Measurements from ENCODE around the gene TUBB4B. TPM values are rescaled to one million over a fixed set of nuclear protein-coding genes. Genes with fewer than 3 reads are reported as not detected.
A peak's percentile ranks its signal among the peaks of the same experiment; 100 is the strongest.

TUBB4B gene
- polyA plus RNA-seq, 2 of the 4 experiments (the other 2 are of a cell fraction): 256 to 671 TPM

GRCh38 chr9:137247916-137248175 is 6.8 kb downstream of the TUBB4B start:
- no peaks in the 10 kb centered on the region for H3K9me3 ChIP-seq
- no peak overlapping the region for H3K27ac ChIP-seq
- POLR2A ChIA-PET: no interaction called here
- FAIRE-seq (no peak), ATAC-seq (no peak), DNase-seq (ENCODE audit: low read depth in 1 of 2, low spot score in 1 of 2) (no peak)
- TF ChIP-seq ZNF302 (CRISPR knock-in tag; IDR thresholded peaks at IDR 0.05): no peak
- no peak for TF ChIP-seq SMC3 (IDR thresholded peaks at IDR 0.05)
- TF ChIP-seq GATA3 (IDR thresholded peaks at IDR 0.05; ENCODE audit: borderline replicate concordance): no peak
- no peak for TF ChIP-seq NFE2L2 (conservative IDR thresholded peaks at IDR 0.05; ENCODE audit: low read length)
- TF ChIP-seq ATOH8 (CRISPR knock-in tag; IDR thresholded peaks at IDR 0.05; ENCODE audit: low read depth): no peak
- no peak for TF ChIP-seq CHD4 (IDR thresholded peaks at IDR 0.05; ENCODE audit: borderline replicate concordance)
- TF ChIP-seq NPAS2 (CRISPR knock-in tag; IDR thresholded peaks at IDR 0.05; ENCODE audit: borderline replicate concordance): no peak
- TF ChIP-seq MYC (IDR thresholded peaks at IDR 0.05; ENCODE audit: borderline replicate concordance, low read length): no peak
- TF ChIP-seq PBX3 (IDR thresholded peaks at IDR 0.05): no peak
- TF ChIP-seq CBX8 (IDR thresholded peaks at IDR 0.05): no peak
- no peak for TF ChIP-seq HMGXB4 (CRISPR knock-in tag; IDR thresholded peaks at IDR 0.05; ENCODE audit: borderline replicate concordance)
- TF ChIP-seq E2F6 (IDR thresholded peaks at IDR 0.05; ENCODE audit: borderline replicate concordance, low read depth): no peak
- TF ChIP-seq JUN (IDR thresholded peaks at IDR 0.05): no peak
- no peak for TF ChIP-seq JUNB (IDR thresholded peaks at IDR 0.05)
- no peak for TF ChIP-seq POLR2A (IDR thresholded peaks at IDR 0.05; ENCODE audit: low read length)
- no peak for TF ChIP-seq BCL3 (IDR thresholded peaks at IDR 0.05)
- peaks cover 14% of the 10 kb centered on the region for H3K4me1 ChIP-seq
- CTCF ChIA-PET: interaction anchor here (1.0 to 13.1 kb wide), 4 partner anchors 11 to 26 kb away, joined by 3 to 236 read pairs (median 8); partner anchors contain the start of gene NELFB
- WGBS (ENCODE audit: missing lambda C conversion rate): 94% methylated on average over 6 of the region's 6 CpGs
- no peak overlapping the region for H3K4me2 ChIP-seq
- no peak overlapping the region for H3K4me3 ChIP-seq

GRCh38 chr9:137250329-137251193 is 9.5 kb downstream of the TUBB4B start:
- H3K27ac ChIP-seq: 0 out of 6 replicates have a peak overlapping the region, but pooled peaks of 1 of the 2 experiments have one; percentile 18
- no peak overlapping the region for H3K4me3 ChIP-seq
- ChIA-PET CTCF (interaction anchor here (0.6 to 2.6 kb wide), 11 partner anchors 9 to 200 kb away, joined by 3 to 15 read pairs (median 3); partner anchors contain the start of gene TUBB4B), POLR2A (interaction anchor here (1.0 to 1.5 kb wide), 2 partner anchors 10 kb away, joined by 5 to 12 read pairs; partner anchors contain the start of gene TUBB4B)
- ATAC-seq: no peak
- H3K4me1 ChIP-seq: peaks cover 9% of the 10 kb centered on the region
- 89% methylated on average over 10 of the region's 18 CpGs for WGBS (ENCODE audit: missing lambda C conversion rate)
- no peak for DNase-seq (ENCODE audit: low read depth in 1 of 2, low spot score in 1 of 2)
- H3K9me3 ChIP-seq: no peaks in the 10 kb centered on the region
- no peak overlapping the region for H3K4me2 ChIP-seq
- TF ChIP-seq HMGXB4 (CRISPR knock-in tag; IDR thresholded peaks at IDR 0.05; ENCODE audit: borderline replicate concordance): no peak
- no peak for FAIRE-seq

Measured in A549 (cell line).